ENCODE data around the gene CREG2.

CREG2 gene

GRCh38 chr2:101305492-101306078, 81.7 kb downstream of the CREG2 start:
- peak; percentile 55 for DNase-seq

- DNase-seq, result no peak
Observed at GRCh38 chr2:101305035-101305434, 82.3 kb downstream of the CREG2 start.

- DNase-seq, result no peak
Observed at GRCh38 chr2:101303688-101304087, 83.6 kb downstream of the CREG2 start.

- DNase-seq, result no peak
Observed at GRCh38 chr2:101302016-101302415, 85.3 kb downstream of the CREG2 start.

GRCh38 chr2:101300836-101301235, 86.5 kb downstream of the CREG2 start:
- no peak for DNase-seq

- DNase-seq, result no peak
Observed at GRCh38 chr2:101300164-101300563, 87.1 kb downstream of the CREG2 start.

- no peak for DNase-seq
Observed at GRCh38 chr2:101299604-101300003, 87.7 kb downstream of the CREG2 start.

GRCh38 chr2:101297383-101297782, 89.9 kb downstream of the CREG2 start:
- no peak for DNase-seq

GRCh38 chr2:101296371-101296770, 90.9 kb downstream of the CREG2 start:
- peak; percentile 68 for DNase-seq

GRCh38 chr2:101295895-101296294, 91.4 kb downstream of the CREG2 start:
- peak; percentile 55 for DNase-seq

All from fibroblast of skin of right quadriceps (primary cell).